SH-SY5Y (cell line): Measurements from ENCODE around the gene NR2F1-AS1.

Experiments used
- GATA2 ChIP-seq: IDR thresholded peaks from 2 replicates; pipeline ENCODE4 v1.6.1; 2011; ENCODE audit warnings: mild to moderate bottlenecking, low read depth, low read length
- GATA3 ChIP-seq: IDR thresholded peaks from 2 replicates; pipeline ENCODE4 v1.6.1; 2011; ENCODE audit warnings: low read depth, mild to moderate bottlenecking, low read length, moderate library complexity

GRCh38 chr5:93557021-93557604 lies 23.9 kb downstream of the NR2F1-AS1 start:
- TF ChIP-seq GATA2 = no peak
- no peak for TF ChIP-seq GATA3
